ENCODE data around the gene LRMDA.

Gene LRMDA

DNA sequence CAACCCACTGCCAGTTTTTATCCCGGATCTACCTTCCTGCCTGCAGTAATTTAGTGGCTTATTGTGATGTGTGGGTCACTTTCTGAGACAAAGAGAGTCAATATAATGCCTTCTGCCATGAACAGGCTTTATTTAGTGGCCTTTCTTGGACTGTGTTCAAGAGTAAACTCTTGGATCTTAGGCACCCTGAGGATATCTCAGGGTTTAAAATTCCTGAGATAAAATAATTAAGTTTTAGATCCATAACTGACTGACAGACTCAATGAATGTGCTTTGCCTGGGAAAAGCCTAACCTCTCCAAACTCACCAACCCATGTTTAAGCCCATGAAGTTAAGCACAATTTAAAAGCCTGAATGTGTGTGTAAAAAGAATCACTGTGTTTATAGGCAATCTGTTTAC is 564.3 kb downstream of the LRMDA start:
- TF ChIP-seq, protein P1, sequence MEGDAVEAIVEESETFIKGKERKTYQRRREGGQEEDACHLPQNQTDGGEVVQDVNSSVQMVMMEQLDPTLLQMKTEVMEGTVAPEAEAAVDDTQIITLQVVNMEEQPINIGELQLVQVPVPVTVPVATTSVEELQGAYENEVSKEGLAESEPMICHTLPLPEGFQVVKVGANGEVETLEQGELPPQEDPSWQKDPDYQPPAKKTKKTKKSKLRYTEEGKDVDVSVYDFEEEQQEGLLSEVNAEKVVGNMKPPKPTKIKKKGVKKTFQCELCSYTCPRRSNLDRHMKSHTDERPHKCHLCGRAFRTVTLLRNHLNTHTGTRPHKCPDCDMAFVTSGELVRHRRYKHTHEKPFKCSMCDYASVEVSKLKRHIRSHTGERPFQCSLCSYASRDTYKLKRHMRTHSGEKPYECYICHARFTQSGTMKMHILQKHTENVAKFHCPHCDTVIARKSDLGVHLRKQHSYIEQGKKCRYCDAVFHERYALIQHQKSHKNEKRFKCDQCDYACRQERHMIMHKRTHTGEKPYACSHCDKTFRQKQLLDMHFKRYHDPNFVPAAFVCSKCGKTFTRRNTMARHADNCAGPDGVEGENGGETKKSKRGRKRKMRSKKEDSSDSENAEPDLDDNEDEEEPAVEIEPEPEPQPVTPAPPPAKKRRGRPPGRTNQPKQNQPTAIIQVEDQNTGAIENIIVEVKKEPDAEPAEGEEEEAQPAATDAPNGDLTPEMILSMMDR (IDR thresholded peaks at IDR 0.05; ENCODE audit: low read depth, low read length), result no peak
- H3K27me3 ChIP-seq (ENCODE audit: insufficient read depth, low read depth, severe bottlenecking), result no peaks in the 10 kb centered on the region
- H3K27ac ChIP-seq, result no peak overlapping the region
- H3K36me3 ChIP-seq, result no peaks in the 10 kb centered on the region
- no peaks in the 10 kb centered on the region for H3K9me3 ChIP-seq (ENCODE audit: severe bottlenecking)
- no peak for DNase-seq
- no peak overlapping the region for H3K4me3 ChIP-seq (ENCODE audit: low read depth, low read length)

DNA sequence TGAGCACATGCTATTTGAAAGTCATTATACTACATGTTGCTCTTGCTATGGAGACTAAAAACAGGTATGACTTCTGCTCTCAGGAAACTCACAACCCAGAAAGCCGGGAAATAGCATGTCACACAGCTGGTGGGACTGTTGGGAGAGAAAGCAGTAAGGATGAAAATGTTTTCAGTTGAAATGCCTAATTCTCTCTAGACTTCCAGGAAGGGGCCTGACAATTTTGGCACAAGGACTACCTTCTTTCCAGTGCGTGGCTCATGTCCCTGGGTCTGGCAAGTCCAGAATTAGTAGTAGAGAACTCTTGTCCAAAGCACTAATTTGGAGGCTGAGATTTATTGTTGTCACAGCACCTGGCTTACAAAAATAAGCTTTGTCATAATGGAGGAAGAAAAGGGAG is 567.6 kb downstream of the LRMDA start:
- Histone ChIP-seq H3K4me3 (ENCODE audit: low read depth, low read length) (no peak overlapping the region), H3K27ac (no peak overlapping the region), H3K9me3 (ENCODE audit: severe bottlenecking) (no peaks in the 10 kb centered on the region), H3K27me3 (ENCODE audit: insufficient read depth, low read depth, severe bottlenecking) (no peaks in the 10 kb centered on the region), H3K36me3 (no peaks in the 10 kb centered on the region)
- TF ChIP-seq, protein P1 (IDR thresholded peaks at IDR 0.05; ENCODE audit: low read depth, low read length), result no peak
- DNase-seq, result no peak

DNA sequence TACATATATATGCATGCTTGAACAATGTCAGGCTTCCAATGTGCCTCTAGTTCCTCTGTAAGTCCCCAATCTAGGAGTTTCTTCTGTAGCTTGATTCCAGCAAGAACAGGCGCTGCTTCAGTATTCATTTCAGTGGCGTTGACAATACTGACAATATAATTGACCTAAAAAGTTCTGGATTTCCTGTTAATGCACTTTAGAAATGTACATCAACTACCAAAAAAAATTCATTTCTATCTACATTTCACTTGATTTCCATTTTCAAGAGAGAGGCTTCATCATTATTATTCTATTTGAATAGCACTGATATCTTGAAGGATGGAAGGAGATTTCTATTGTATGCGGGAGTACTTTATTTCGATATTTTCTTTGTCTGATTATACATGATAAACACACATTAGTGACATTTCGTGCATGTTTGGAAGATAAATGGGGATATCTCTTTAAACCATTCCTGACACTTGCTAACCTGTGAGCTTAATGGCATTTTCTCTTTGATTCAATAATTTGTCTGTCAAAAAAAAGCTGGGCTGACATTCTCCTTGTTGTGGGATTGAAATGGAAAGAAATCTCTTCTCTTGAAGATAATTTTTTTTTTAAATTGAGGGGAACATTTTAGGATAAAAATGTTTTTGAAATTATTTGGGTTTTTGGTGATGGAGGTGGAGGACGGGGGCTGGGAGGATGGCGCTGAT is 568.2 kb downstream of the LRMDA start:
- TF ChIP-seq, protein P1 (IDR thresholded peaks at IDR 0.05; ENCODE audit: low read depth, low read length), result no peak
- Histone ChIP-seq H3K4me3 (ENCODE audit: low read depth, low read length) (no peak overlapping the region), H3K27ac (no peak overlapping the region), H3K27me3 (ENCODE audit: insufficient read depth, low read depth, severe bottlenecking) (no peaks in the 10 kb centered on the region), H3K9me3 (ENCODE audit: severe bottlenecking) (no peaks in the 10 kb centered on the region), H3K36me3 (no peaks in the 10 kb centered on the region)
- DNase-seq, result no peak

DNA sequence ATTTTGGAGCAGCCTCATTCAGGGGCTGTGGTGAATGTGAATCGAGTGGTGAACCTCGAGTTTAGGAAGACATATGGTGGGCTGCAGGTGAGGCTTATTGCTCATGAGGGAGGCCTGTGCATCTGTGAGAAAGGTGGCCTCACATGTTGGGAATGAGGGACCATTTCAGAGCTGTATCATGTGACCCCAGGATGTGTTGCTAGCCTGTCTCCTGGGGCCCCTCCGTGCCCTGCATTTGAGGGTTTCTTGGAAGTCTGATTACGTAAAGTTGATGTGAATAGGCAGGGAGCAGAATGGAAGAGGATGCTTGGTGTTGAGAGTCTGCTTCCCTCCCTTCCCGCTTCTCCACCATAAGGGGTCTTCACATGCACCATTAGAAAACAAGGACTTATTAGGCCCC is 569.1 kb downstream of the LRMDA start:
- TF ChIP-seq, protein P1 (IDR thresholded peaks at IDR 0.05; ENCODE audit: low read depth, low read length), result no peak
- Histone ChIP-seq H3K4me3 (ENCODE audit: low read depth, low read length) (no peak overlapping the region), H3K36me3 (no peaks in the 10 kb centered on the region), H3K27me3 (ENCODE audit: insufficient read depth, low read depth, severe bottlenecking) (no peaks in the 10 kb centered on the region), H3K27ac (no peak overlapping the region), H3K9me3 (ENCODE audit: severe bottlenecking) (no peaks in the 10 kb centered on the region)
- DNase-seq, result no peak

DNA sequence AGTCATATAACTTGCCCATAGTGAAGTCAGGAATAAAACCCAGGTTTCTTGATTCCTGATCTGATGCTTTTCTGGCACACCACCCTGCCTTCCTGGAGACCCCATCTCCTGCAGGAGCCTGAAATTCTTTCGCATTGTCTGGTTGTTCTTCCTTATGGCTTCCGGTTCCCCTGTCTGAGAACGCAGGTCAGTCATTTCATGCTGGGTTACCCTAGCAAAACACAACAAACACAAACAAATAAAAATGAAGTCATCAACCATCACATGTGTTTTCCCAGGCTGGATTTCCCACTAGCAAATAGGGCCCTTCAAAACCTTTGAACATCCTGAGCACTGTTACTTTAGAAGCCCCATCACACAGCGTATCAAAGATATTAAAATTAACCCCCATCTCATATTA is 569.6 kb downstream of the LRMDA start:
- Histone ChIP-seq H3K36me3 (no peaks in the 10 kb centered on the region), H3K9me3 (ENCODE audit: severe bottlenecking) (no peaks in the 10 kb centered on the region), H3K4me3 (ENCODE audit: low read depth, low read length) (no peak overlapping the region), H3K27ac (no peak overlapping the region), H3K27me3 (ENCODE audit: insufficient read depth, low read depth, severe bottlenecking) (no peaks in the 10 kb centered on the region)
- DNase-seq, result no peak
- TF ChIP-seq, protein P1 (IDR thresholded peaks at IDR 0.05; ENCODE audit: low read depth, low read length), result no peak

- H3K27me3 ChIP-seq (ENCODE audit: insufficient read depth, low read depth, severe bottlenecking), result no peaks in the 10 kb centered on the region
- TF ChIP-seq, protein P1 (IDR thresholded peaks at IDR 0.05; ENCODE audit: low read depth, low read length), result no peak
- H3K9me3 ChIP-seq (ENCODE audit: severe bottlenecking), result no peaks in the 10 kb centered on the region
- no peak overlapping the region for H3K4me3 ChIP-seq (ENCODE audit: low read depth, low read length)
- no peaks in the 10 kb centered on the region for H3K36me3 ChIP-seq
- DNase-seq, result no peak
- H3K27ac ChIP-seq, result no peak overlapping the region
Measured at GRCh38 chr10:76001461-76001860, 570.0 kb downstream of the LRMDA start.

Measured in WERI-Rb-1 (cell line).